ENCODE results near the gene SHC3.

GRCh38 chr9:89187950-89188349, 9.3 kb upstream of the SHC3 start:
- TF ChIP-seq CTCF (IDR thresholded peaks at IDR 0.05 in 2 of 3, conservative IDR thresholded peaks at IDR 0.05 in 1 of 3; ENCODE audit: borderline replicate concordance in 1 of 3, insufficient read depth in 1 of 3, low read depth in 2 of 3, low read length in 2 of 3): no peak
- no peak for TF ChIP-seq MAX (IDR thresholded peaks at IDR 0.05)
- no peak for TF ChIP-seq FOSL1 (IDR thresholded peaks at IDR 0.05; ENCODE audit: low read depth)
- no peak for TF ChIP-seq POLR2A (IDR thresholded peaks at IDR 0.05; ENCODE audit: borderline replicate concordance, extremely low read depth, insufficient read depth, insufficient read length)
- no peak for TF ChIP-seq SIN3A (IDR thresholded peaks at IDR 0.05; ENCODE audit: low read depth)
- no peak for TF ChIP-seq RAD21 (IDR thresholded peaks at IDR 0.05; ENCODE audit: low read depth)
- TF ChIP-seq SRF (IDR thresholded peaks at IDR 0.05; ENCODE audit: low read depth): no peak
- no peak for TF ChIP-seq EZH2phosphoT487 (IDR thresholded peaks at IDR 0.05; ENCODE audit: borderline replicate concordance)
- no peak for TF ChIP-seq POLR2AphosphoS5 (IDR thresholded peaks at IDR 0.05; ENCODE audit: low read depth, low read length)
- TF ChIP-seq ATF3 (IDR thresholded peaks at IDR 0.05): no peak
- TF ChIP-seq REST (IDR thresholded peaks at IDR 0.05; ENCODE audit: low read depth): no peak

All from HCT116 (cell line).